Measurements from ENCODE around the gene PTGDS. TPM values are rescaled to one million over a fixed set of nuclear protein-coding genes. Genes with fewer than 3 reads are reported as not detected.

PTGDS gene
- total RNA-seq, 2 donors from 2014 or later = 15.9 to 26.1 TPM

- TF ChIP-seq, protein P1, sequence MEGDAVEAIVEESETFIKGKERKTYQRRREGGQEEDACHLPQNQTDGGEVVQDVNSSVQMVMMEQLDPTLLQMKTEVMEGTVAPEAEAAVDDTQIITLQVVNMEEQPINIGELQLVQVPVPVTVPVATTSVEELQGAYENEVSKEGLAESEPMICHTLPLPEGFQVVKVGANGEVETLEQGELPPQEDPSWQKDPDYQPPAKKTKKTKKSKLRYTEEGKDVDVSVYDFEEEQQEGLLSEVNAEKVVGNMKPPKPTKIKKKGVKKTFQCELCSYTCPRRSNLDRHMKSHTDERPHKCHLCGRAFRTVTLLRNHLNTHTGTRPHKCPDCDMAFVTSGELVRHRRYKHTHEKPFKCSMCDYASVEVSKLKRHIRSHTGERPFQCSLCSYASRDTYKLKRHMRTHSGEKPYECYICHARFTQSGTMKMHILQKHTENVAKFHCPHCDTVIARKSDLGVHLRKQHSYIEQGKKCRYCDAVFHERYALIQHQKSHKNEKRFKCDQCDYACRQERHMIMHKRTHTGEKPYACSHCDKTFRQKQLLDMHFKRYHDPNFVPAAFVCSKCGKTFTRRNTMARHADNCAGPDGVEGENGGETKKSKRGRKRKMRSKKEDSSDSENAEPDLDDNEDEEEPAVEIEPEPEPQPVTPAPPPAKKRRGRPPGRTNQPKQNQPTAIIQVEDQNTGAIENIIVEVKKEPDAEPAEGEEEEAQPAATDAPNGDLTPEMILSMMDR (IDR thresholded peaks at IDR 0.05) = no peak
These were observed 11.4 kb upstream of the PTGDS start for GRCh38 chr9:136965771-136966484.

GRCh38 chr9:136968333-136969127, 8.8 kb upstream of the PTGDS start:
- TF ChIP-seq, protein P1 (IDR thresholded peaks at IDR 0.05) = no peak
- intact Hi-C loops (cut with DNase I) = no loop called here
- no peaks in the 10 kb centered on the region for H3K27me3 ChIP-seq
- no peaks in the 10 kb centered on the region for H3K36me3 ChIP-seq
- no peak overlapping the region for H3K9ac ChIP-seq (ENCODE audit: low read depth in 2 of 2, low read length in 2 of 2)
- DNase-seq = no peak
- H3K9me3 ChIP-seq = no peaks in the 10 kb centered on the region
- H3K27ac ChIP-seq = no peak overlapping the region
- H3K4me1 ChIP-seq = no peaks in the 10 kb centered on the region
- no peak overlapping the region for H3K4me3 ChIP-seq

More at GRCh38 chr9:136965771-136966484, 11.4 kb upstream of the PTGDS start:
- Histone ChIP-seq H3K4me1 (no peaks in the 10 kb centered on the region), H3K27me3 (no peaks in the 10 kb centered on the region), H3K27ac (no peak overlapping the region), H3K36me3 (no peaks in the 10 kb centered on the region), H3K4me3 (no peak overlapping the region), H3K9ac (ENCODE audit: low read depth in 2 of 2, low read length in 2 of 2) (no peak overlapping the region), H3K9me3 (no peaks in the 10 kb centered on the region)
- intact Hi-C loops (cut with DNase I) = no loop called here
- no peak for DNase-seq

DNA sequence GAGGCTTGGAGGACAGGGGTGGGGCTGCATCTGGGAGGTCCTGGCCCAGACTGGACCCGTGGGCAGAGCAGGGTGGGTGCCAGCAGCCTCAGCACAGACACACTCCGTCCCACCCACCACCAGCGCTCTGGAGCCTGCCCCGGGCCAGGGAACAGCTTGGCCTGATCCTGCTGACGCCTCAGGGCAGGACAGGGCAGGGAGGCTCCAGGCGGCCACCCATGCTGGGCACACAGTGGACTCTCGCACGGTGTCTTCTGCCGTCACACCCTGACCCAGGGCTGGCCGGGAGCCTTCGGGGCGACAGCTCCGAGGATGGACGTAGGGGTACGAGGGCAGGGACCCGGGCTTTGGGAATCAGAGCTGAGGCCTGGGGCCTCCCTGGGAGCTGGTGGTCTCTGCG, 8.2 kb upstream of the PTGDS start:
- Histone ChIP-seq H3K9me3 (no peaks in the 10 kb centered on the region), H3K27ac (no peak overlapping the region), H3K9ac (ENCODE audit: low read depth in 2 of 2, low read length in 2 of 2) (no peak overlapping the region), H3K27me3 (no peaks in the 10 kb centered on the region), H3K4me1 (no peaks in the 10 kb centered on the region), H3K4me3 (no peak overlapping the region), H3K36me3 (no peaks in the 10 kb centered on the region)
- TF ChIP-seq, protein P1 (IDR thresholded peaks at IDR 0.05) = no peak
- no peak for DNase-seq
- intact Hi-C loops (cut with DNase I) = no loop called here

- intact Hi-C loops (cut with DNase I) = no loop called here
- Histone ChIP-seq H3K9ac (ENCODE audit: low read depth in 2 of 2, low read length in 2 of 2) (no peak overlapping the region), H3K4me3 (no peak overlapping the region), H3K36me3 (no peaks in the 10 kb centered on the region), H3K4me1 (no peaks in the 10 kb centered on the region), H3K27ac (no peak overlapping the region), H3K27me3 (no peaks in the 10 kb centered on the region), H3K9me3 (no peaks in the 10 kb centered on the region)
- DNase-seq = no peak
- TF ChIP-seq, protein P1 (IDR thresholded peaks at IDR 0.05) = no peak
These were observed 7.5 kb upstream of the PTGDS start for GRCh38 chr9:136969774-136970173.

DNA sequence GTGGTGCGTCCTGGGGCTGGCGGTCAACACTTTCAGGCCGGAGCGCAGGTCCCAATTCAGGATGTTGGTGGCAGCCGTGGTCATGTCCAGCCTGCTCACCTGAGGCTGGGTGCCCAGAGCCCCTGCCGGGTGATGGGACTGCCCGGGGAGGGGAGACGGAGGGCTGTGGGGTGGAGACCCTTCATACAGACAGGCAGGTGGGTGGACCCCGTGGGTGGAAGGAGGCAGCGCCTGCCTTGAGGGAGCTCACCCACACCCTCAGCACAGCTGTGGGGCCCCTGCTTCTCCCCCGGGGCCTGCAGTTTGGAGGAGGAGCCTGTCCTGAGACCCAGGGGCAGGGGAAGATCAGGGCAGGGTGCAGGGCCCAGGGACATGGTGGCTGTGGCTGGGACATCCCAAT, 6.9 kb upstream of the PTGDS start:
- intact Hi-C loops (cut with DNase I) = no loop called here
- Histone ChIP-seq H3K27me3 (no peaks in the 10 kb centered on the region), H3K4me3 (no peak overlapping the region), H3K4me1 (no peaks in the 10 kb centered on the region), H3K27ac (no peak overlapping the region), H3K9me3 (no peaks in the 10 kb centered on the region), H3K9ac (ENCODE audit: low read depth in 2 of 2, low read length in 2 of 2) (no peak overlapping the region), H3K36me3 (no peaks in the 10 kb centered on the region)
- TF ChIP-seq, protein P1 (IDR thresholded peaks at IDR 0.05) = no peak
- no peak for DNase-seq
